GM21367 (cell line): Measurements from ENCODE around the gene HOMER1.

Experiments used
- ATAC-seq: cut with Tn5 transposase; IDR thresholded peaks from one replicate; pipeline ENCODE4 v1.9.1; 2021; ENCODE audit not compliant: unreplicated experiment

Gene HOMER1

GRCh38 chr5:79490323-79490936 lies 23.5 kb downstream of the HOMER1 start:
- no peak for ATAC-seq

DNA sequence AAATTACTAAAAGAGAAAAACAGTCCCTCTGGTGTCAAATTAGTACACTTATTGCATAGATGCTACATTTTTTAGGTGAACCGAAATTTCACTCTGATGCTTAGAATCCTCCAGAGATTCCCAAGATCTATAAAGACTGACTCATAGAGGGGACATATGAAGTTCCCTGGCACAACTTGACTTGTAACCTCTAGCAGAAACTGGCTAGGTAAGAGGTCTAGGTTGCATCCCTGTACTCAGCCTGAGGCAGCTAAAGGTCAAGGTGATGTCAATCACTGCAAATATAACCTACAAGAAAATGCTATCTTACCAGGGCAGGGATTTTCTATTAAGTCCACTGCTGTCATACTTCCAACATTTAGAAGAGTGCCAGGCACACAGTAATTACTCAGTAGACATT lies 24.2 kb downstream of the HOMER1 start:
- no peak for ATAC-seq

- ATAC-seq = no peak
These were observed 25.2 kb downstream of the HOMER1 start for GRCh38 chr5:79488775-79489174.

DNA sequence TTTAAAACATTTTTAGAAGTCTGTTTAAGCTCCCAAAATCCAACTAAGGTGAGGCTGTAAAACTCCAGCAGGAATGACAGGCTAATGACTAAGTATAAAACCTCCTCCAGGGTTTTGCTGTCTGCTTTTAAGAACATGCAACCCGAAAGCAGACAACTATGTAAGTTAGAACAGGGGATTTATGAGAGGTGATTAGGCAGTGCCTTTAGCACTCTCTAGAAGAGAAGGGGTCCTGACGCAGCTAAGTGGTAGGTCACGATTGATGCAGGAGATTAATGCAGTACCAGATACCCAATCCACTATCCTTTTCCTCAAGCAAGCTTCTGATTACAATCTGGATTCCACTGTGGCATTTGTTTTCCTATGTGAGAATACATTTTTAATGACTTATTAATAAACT lies 25.9 kb downstream of the HOMER1 start:
- no peak for ATAC-seq

DNA sequence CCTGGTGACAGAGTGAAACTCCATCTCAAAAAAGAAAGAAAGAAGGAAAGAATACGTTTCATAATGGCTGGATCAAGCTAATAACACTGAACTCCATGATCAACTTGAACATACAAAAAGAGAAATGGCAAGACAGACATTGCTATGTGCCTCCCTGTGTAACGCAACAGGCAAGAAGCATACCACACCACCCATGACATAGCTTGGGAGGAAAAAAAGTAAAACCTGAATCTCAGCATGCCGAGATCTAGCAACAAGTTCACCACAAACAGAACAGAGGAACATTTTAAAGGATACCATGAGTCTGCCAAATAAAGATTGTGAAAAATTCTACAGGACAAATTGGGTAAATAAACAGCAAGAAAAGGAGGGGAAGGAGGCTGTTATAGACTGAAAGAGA lies 26.7 kb downstream of the HOMER1 start:
- no peak for ATAC-seq

DNA sequence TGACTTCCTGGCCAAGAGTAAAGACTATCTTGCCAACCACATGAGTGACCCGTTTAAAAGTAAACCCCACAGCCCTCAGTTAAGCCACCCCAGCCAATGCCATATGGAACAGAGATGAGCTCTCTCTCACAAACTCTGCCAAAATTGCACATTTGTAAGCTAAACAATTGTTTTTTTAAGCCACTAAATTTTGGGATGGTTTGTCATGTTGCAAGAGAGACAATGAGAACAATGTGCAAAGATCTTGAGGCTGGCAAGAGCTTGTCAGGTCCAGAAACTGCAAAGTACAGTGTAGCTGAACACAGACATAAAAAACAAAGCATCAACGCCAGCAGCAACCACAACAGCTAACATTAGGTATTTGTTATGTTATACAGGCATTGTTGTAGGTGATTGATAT lies 27.8 kb downstream of the HOMER1 start:
- ATAC-seq = no peak

- ATAC-seq = no peak
These were observed 29.2 kb downstream of the HOMER1 start for GRCh38 chr5:79484731-79485130.

DNA sequence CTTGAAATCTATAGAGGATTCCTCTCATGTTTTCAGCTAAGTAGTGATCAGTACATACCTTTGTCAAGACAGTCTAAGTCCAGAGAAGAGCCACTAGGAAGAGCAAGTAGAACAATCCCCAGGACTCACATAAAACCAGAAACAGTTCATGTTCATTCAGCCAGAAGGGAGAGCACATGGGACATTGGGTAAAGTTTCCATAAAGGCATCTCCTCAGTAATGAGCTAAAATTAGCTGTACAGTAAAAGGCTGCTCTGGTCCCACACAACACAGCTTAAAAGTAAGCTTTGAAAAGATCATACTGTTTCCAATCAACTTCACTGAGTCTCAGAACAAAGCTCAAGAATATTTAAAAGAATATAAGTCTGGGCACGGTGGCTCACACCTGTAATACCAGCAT lies 32.4 kb downstream of the HOMER1 start:
- ATAC-seq = no peak

DNA sequence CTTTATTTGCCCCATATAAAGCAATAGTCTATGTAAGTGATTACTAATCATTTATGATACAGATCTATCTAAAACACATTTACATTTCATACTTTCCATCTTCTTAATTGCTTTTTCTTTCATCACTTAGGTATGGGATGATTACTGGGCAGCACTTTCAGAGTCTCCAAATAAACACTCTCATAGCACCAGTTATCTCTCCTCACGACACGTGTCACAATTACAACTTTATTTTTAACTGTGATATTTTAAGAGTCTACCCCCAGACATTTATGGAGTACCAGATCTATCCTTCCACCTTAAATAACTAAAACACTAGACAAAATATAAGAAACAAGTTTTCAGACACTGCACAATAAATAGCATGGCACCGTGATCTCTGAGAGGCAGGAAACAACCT lies 32.9 kb downstream of the HOMER1 start:
- no peak for ATAC-seq

DNA sequence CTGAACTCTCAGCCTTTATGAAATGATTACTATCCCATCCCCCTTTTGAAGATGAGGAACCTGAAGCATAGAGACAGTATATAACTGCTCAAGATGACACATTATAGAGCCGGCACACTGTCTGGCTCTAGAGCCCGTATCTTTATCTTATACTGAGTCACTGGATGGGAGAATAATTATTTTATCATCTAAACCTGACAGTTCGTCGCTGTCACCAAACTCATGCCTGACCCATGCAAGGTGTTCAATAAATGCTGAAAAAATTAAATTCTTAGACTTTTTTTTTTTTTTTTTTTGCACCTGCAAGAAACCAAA lies 38.8 kb downstream of the HOMER1 start:
- ATAC-seq = no peak

- no peak for ATAC-seq
These were observed 39.4 kb downstream of the HOMER1 start for GRCh38 chr5:79474367-79475151.

DNA sequence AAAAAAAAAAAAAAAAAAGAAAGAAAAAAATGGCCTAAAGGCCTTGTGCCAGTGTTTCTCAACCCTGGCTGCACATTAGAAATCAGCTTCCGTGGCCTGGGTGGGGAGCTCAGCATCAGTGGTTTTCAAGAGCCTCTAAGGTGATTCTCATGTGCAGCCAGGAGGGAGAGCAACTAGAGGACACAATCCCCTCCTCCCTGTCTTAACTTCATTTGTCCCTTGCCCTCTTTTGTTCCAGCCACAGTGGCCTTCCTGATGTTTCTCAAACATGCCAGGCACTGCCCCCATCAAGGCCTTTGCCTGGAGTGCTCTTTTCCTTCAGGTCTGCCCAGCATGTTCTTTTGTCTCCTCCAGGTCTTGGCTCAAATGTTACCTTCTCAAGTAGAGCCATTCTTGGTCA lies 42.4 kb downstream of the HOMER1 start:
- ATAC-seq = no peak

GRCh38 chr5:79464695-79465332 lies 49.1 kb downstream of the HOMER1 start:
- ATAC-seq = no peak

- ATAC-seq = no peak
These were observed 49.7 kb downstream of the HOMER1 start for GRCh38 chr5:79464278-79464677.

DNA sequence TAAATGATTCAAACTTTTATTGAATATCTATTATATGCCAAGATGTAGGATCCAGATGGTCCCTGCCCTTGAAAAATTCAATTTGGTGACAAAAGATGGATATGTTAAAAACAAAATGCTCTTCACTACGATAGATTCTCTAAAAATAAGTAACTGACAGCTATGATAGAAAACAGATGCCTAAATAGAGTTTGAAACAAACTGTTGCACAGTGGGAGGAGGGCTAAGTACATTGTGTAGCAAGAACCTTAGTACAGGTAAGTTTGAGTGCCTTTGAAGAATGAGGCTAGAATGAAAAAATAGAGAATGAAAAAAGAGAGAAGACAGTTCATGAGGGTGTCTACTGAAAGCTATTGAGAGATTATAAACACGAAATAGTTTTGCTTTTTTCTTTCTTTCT lies 54.3 kb downstream of the HOMER1 start:
- ATAC-seq = no peak

DNA sequence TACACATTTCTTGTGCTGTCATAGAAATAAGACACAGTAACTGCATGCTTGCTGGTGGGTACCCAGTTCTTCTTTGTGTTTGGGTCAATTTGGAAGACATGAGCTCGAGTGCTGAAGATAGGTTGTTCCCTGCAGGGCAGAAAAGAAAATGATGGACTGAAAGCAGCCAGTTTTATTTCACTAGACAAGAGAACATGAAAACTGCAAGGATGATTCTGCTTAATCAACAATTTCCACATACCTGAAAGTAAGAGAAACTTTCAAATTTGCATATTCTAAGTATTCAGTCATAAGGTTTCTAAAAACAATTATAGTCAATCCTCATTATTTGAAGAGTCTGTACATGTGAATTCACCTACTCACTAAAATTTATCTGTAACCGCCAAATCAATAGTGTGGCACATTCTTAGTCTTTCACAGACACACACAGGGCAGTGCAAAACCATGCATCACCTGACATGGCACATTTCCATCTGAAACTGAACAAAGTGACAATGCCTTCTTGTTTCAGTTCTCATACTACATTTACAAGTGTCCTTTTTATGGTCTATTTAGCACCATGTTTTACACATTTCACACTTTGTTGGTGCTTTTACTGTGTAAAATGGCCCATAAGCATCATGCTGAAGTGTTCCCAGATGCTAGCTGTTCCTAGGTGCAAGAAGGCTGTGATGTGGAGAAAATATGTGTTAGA lies 56.9 kb downstream of the HOMER1 start:
- no peak for ATAC-seq

- ATAC-seq = no peak
These were observed 57.5 kb downstream of the HOMER1 start for GRCh38 chr5:79456400-79456799.

- no peak for ATAC-seq
These were observed 59.9 kb downstream of the HOMER1 start for GRCh38 chr5:79454043-79454442.

GRCh38 chr5:79448336-79448735 lies 65.6 kb downstream of the HOMER1 start:
- ATAC-seq = no peak

- no peak for ATAC-seq
These were observed 77.1 kb downstream of the HOMER1 start for GRCh38 chr5:79436821-79437220.

GRCh38 chr5:79436224-79436623 lies 77.7 kb downstream of the HOMER1 start:
- no peak for ATAC-seq

DNA sequence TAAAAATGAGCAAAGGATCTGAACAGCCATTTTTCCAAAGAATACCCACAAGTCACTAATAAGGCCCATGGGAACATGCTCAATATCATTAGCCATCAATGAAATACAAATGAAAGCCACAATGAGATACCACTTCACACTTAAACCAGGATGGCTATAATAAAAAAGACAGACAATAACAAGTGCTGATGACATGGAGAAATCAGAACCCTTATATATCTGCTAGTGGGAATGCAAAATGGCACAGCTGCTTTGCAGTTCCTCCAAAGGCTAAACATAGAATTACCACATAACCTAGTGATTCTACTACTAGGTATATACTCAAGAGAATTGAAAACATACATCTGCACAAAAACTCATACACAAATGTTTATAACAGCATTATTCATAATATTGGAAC lies 83.7 kb downstream of the HOMER1 start:
- no peak for ATAC-seq
